GM19193 (cell line): ENCODE data around the gene TMEM167A.

Experiments used
- POLR2A ChIP-seq: IDR thresholded peaks from 4 replicates; pipeline ENCODE4 v1.6.1; 2011; ENCODE audit not compliant: insufficient read depth, insufficient read length; ENCODE audit errors: extremely low read depth

The TMEM167A gene

GRCh38 chr5:83059341-83059740 lies 17.9 kb downstream of the TMEM167A start:
- no peak for TF ChIP-seq POLR2A

- no peak for TF ChIP-seq POLR2A
Measured at GRCh38 chr5:83058726-83059125, 18.5 kb downstream of the TMEM167A start.

- TF ChIP-seq POLR2A: no peak
Measured at GRCh38 chr5:83055166-83055565, 22.0 kb downstream of the TMEM167A start.

- TF ChIP-seq POLR2A: no peak
Measured at GRCh38 chr5:83050723-83051340, 26.4 kb downstream of the TMEM167A start.

GRCh38 chr5:83049370-83049885 lies 27.8 kb downstream of the TMEM167A start:
- no peak for TF ChIP-seq POLR2A

GRCh38 chr5:83048811-83049210 lies 28.4 kb downstream of the TMEM167A start:
- TF ChIP-seq POLR2A: no peak

GRCh38 chr5:83048277-83048676 lies 28.9 kb downstream of the TMEM167A start:
- TF ChIP-seq POLR2A: no peak

GRCh38 chr5:83044926-83045325 lies 32.3 kb downstream of the TMEM167A start:
- TF ChIP-seq POLR2A: no peak

- TF ChIP-seq POLR2A: no peak
Measured at GRCh38 chr5:83042507-83042906, 34.7 kb downstream of the TMEM167A start.

GRCh38 chr5:83038924-83039323 lies 38.3 kb downstream of the TMEM167A start:
- no peak for TF ChIP-seq POLR2A

- TF ChIP-seq POLR2A: no peak
Measured at GRCh38 chr5:83036991-83037575, 40.1 kb downstream of the TMEM167A start.

- no peak for TF ChIP-seq POLR2A
Measured at GRCh38 chr5:83035373-83036100, 41.7 kb downstream of the TMEM167A start.

GRCh38 chr5:83034528-83035207 lies 42.5 kb downstream of the TMEM167A start:
- no peak for TF ChIP-seq POLR2A

GRCh38 chr5:83034036-83034435 lies 43.2 kb downstream of the TMEM167A start:
- no peak for TF ChIP-seq POLR2A

- TF ChIP-seq POLR2A: no peak
Measured at GRCh38 chr5:83031381-83031780, 45.8 kb downstream of the TMEM167A start.
